GM19043 (cell line): ENCODE measurements around the gene ALDH1A3.

Experiments
- ATAC-seq: cut with Tn5 transposase; IDR thresholded peaks from one replicate; pipeline ENCODE4 v1.9.1; 2021; ENCODE audit warnings: low read depth; ENCODE audit not compliant: unreplicated experiment

The ALDH1A3 gene

GRCh38 chr15:100880897-100881242 lies 1.2 kb downstream of the ALDH1A3 start:
- no peak for ATAC-seq

DNA sequence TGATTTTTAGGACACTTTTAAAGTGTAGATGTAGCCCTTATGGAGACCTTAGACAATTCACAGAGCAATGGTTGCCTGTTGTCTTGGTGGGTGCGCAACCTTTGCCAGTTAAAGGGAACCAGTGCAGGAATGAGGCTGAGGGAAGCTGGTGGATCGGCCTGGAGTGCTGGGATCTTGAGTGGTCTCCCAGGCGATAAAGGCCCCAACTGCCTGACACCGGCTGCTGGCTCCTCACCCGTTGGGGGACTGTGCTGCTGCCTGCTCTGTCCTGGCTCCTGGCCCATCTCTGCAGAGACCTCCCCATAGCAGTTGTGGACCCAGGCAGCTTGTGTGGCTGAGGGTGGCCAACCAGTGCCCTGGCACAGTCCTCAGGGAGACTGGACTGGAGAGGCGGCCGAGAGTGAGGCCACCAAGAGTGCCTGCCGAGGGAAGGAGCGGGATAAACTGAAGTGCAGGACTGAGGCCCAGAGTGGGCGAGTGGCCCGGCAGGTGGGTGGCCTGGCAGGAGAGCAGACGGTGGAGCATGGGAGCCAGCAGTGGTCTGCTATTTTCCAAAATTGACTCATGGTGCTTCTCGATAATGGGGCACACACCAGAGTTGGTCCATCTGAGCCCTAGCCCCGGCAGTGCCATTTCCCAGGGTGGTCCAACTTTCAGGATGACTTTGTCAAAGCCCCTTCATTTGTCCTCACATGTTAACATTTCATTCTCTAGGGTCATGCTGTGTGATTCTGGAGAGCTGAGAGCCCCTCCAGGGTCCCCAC lies 2.1 kb downstream of the ALDH1A3 start:
- no peak for ATAC-seq

- ATAC-seq = no peak
Observed at GRCh38 chr15:100885116-100885515, 5.5 kb downstream of the ALDH1A3 start.

DNA sequence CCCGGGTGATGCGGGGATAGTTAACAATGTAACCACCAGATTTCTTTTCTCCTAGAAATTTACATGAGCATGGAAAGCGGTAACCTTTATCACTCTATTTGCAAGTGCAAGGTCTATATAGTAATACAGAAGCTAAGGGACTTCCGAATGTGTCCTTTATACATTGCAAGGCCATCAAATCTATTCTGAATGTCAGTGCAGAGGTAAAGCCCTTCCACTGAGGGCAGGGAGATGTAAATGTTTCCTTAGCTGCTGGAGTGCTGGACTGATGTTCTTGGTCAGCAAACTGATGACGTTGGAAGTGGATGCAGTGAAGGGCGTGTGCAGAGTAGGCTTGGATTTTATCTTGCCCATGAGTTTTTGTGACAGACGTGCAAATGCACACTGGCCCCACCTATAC lies 6.2 kb downstream of the ALDH1A3 start:
- ATAC-seq = no peak

GRCh38 chr15:100887211-100887913 lies 7.7 kb downstream of the ALDH1A3 start:
- no peak for ATAC-seq

- ATAC-seq = no peak
Observed at GRCh38 chr15:100889385-100890050, 9.9 kb downstream of the ALDH1A3 start.

DNA sequence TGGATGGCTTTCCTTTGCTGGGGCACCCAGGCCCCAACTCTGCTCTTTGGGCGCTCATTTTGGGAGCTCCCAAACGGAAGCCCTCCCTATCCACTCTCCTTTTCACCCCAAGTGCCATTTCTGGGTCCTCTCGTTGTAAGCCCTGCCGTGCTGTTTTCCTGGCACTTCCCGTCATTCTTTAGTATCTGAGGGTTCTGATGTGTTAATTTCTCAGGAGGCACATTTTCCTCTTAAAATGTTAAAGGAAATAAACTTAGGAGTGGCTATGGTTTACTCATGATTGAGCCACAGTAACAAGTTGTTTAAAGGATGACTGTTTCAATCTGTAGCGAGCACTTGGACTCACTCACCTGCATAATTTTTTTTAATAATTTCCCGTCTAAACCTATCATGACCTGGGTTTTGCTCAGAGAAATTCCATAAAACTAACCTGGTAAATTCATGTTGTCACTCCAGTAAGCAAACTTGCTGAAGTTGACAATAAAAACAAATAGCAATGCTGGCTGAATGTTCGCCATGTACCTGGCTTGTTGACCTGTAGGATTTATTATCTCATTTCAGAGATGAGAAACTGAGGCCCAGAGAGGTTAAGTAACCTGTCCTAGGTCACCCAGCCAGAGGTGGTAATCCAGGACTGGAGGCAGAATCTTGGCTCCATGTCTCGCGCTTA lies 10.6 kb downstream of the ALDH1A3 start:
- ATAC-seq = no peak

DNA sequence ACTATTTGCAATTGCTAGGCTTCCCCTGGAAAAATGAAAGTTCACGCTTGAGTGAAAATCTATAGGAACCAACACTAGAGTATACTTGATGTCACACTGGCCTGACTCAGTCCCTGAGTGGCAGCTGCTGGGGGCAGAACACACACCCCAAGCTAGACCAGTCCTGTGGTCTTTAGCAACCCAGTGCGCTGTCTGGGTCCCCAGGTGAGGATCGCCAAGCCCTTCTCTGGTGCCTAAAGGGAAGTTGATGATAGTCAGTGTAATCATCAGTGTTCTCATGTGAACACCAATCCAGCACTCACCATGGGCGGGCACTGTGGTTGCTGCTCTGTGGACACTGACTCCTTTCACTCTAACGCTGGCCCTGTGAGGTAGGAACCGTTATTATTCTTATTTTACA lies 11.2 kb downstream of the ALDH1A3 start:
- ATAC-seq = no peak

GRCh38 chr15:100891307-100892012 lies 11.8 kb downstream of the ALDH1A3 start:
- no peak for ATAC-seq

GRCh38 chr15:100892013-100892355 lies 12.4 kb downstream of the ALDH1A3 start:
- no peak for ATAC-seq

- ATAC-seq = no peak
Observed at GRCh38 chr15:100893261-100893963, 13.8 kb downstream of the ALDH1A3 start.

DNA sequence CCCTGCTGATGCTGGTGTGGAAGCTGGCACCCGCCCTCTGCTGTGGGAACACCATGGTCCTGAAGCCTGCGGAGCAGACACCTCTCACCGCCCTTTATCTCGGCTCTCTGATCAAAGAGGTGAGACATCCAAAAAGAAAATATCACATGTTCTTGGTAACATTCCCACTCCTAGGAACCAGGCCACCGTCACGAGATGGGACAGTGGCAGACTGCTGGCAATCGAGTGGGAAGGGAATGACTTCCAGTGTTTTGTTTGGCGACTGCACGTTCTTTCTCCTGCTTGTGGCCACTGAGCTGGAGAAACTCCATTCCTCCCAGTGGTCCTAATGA lies 14.3 kb downstream of the ALDH1A3 start:
- no peak for ATAC-seq

DNA sequence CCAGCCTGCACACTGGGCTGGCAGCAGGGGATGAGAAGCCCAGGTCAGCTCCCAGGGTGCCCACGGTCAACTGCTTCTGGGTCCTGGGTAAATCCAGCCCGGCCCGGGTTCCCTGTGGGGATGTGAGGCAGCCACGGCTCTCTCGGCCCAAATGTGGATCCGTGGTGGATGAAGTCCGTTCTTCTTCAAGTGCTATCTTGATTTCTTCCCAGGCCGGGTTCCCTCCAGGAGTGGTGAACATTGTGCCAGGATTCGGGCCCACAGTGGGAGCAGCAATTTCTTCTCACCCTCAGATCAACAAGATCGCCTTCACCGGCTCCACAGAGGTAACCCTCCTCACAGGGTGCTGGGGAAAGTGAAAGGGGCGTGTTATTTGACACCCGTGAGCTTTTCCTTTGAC lies 16.1 kb downstream of the ALDH1A3 start:
- no peak for ATAC-seq

DNA sequence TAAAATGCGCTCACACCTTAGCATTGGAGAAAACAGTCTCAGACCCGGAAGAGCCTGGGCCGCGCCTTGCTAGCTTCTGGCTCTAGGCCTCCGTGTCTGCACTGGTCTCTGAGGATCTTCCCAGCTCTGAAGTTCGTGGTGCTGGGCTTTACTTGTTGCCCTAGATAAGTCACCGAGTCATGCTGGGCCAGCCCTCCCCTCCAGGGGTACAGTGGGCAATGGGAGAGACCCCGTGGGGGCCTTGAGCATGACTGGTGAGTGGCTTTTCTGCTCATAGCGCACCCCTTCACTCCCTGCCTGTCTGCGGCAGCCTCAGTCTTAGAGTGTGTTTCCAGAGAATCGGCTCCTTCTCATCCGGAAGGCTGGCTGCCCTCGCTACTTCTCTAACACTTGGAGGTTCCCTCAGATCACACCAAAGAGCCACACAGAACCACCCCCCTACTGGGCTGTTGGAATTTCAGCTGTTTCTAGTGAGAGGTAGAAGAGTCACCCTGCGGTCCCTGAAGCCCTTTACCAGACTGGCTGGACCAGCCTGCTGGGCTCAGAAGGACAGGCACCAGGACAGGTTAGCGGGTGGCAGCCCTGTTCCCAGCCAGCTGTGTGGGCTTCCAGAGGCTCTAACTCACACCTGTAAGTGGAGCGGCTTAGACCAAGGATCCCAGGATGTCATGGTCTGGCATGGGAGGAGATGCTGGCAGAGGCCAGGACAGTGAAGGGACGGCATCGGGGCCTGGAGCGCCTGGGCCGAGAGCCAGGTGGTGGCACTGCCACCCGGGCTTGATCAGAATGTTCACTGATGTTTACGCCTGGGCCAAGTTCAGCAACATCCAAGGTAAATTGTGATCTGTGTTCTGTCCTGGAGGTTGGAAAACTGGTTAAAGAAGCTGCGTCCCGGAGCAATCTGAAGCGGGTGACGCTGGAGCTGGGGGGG lies 17.9 kb downstream of the ALDH1A3 start:
- no peak for ATAC-seq

GRCh38 chr15:100898152-100898490 lies 18.5 kb downstream of the ALDH1A3 start:
- ATAC-seq = no peak

DNA sequence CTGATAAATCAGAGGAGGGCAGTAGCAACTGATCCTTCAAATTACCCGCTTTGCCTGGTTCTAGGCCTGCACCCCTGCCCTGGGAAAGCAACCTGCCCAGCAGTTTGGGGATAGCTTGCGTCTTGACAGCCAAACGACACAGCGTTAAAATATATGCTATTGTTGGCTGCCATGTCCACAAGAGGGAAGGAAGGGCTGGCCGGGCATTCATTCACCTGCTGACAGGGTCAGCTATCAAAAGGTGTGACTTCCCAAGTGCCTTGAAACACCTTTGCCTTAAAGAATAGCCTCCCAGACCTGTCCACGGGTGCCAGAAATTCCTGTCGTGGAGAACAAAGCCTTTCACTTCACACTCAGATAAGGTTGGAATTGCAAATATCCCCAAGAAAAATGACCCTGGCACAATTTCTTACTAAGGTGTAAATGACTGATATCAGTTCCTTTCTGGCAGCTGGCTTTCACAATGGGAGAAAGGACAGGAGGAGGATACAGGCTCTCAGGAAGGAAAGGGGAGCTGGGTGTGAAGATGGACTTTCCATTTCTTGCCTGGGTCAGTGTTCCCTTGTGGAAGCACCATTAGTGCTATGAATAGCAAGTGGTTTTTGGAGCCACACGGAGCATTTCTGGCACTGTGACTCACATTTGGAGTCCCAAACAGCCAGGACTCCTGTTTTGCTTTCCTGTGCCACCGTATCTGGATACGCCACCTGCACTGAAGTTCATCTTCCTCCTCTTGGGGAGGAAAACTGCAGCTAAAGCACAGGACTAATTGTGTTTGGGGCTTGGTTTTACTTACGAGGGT lies 19.2 kb downstream of the ALDH1A3 start:
- no peak for ATAC-seq

DNA sequence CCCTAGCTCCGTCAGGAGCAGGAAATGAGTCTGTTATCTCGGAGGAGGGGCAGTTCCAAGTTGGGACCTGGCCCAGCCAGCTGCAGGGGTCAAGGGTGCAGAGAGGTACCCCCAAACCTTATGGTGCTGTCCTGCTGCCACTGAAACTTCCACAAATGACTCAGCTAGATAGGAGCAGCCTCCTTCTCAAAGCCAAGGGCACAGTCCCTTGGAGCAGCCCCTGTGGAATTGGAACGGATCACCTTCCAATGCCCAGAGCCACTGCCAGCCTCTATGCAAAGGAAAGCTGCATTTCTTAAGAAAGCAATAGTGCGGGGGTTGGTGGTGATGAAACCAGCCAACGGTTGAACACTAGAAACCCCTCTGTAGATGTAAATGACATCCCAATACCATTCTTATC lies 20.0 kb downstream of the ALDH1A3 start:
- no peak for ATAC-seq

DNA sequence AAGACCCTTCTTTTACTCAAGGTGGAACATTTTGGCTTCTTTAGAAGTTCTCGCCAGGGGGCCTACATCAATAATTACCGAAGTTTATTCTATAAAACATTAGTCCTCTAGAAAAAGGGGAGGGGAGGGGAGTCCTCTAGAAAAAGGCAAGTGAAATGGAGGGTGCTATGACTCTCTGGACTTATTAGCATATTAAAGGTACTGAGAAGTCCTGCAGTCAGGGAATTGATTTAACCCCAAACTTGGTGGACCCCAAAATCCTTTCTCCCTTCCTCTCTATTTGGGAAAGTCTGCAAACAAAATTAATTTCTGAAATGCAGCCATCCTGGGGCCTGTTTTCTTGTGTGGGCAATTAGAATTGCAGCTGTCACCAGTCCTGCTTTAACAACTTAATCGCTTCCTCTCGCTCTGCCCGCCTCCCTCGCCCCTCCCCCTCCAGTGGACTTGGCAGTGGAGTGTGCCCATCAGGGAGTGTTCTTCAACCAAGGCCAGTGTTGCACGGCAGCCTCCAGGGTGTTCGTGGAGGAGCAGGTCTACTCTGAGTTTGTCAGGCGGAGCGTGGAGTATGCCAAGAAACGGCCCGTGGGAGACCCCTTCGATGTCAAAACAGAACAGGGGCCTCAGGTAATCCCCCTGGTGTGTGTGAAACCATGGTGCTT lies 20.6 kb downstream of the ALDH1A3 start:
- no peak for ATAC-seq
